Measurements from ENCODE around the gene SORCS2. TPM values are rescaled to one million over a fixed set of nuclear protein-coding genes. Genes with fewer than 3 reads are reported as not detected.

The SORCS2 gene
- total RNA-seq, 1 experiment from 2014 or later: 0.06 TPM

DNA sequence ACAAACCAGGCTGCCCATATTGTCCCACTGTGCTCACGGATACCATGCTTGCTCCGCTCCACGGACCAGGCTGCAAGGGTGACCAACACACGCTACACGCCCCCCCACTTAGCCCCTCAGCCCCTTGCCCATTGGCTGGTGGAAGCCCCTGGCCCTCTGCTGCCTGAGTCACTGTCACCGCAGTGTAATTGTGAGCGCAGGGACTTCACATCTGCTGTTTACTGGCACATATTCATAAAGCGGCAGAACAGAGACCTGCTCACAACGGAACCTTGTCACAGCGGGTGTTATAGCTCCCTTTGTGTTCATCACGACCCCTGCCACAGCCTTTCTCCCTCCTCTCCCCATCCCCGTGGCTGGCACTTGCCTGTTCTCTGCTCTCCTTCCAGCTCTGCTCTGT, 158.7 kb downstream of the SORCS2 start:
- DNase-seq (ENCODE audit: low spot score): no peak
- intact Hi-C loops (cut with micrococcal nuclease; ENCODE audit: unreplicated experiment): no loop called here
- TF ChIP-seq EZH2 (IDR thresholded peaks at IDR 0.05; ENCODE audit: borderline replicate concordance, low read depth, low read length, poor library complexity, severe bottlenecking) (no peak), CTCF (conservative IDR thresholded peaks at IDR 0.05; ENCODE audit: low read depth, low read length) (no peak)
- Histone ChIP-seq H3K4me1 (ENCODE audit: insufficient read depth, low read length, poor library complexity, severe bottlenecking) (no peaks in the 10 kb centered on the region), H3K9me3 (ENCODE audit: low read depth, low read length, poor library complexity, severe bottlenecking) (no peaks in the 10 kb centered on the region), H3K4me3 (ENCODE audit: low read depth, low read length, poor library complexity, severe bottlenecking) (no peak overlapping the region), H3K36me3 (ENCODE audit: insufficient read depth, low read length, poor library complexity, severe bottlenecking) (no peaks in the 10 kb centered on the region), H3K27me3 (replicated peaks; ENCODE audit: insufficient read depth, low read depth, low read length, poor library complexity) (no peaks in the 10 kb centered on the region), H3K27ac (ENCODE audit: low read depth, low read length, poor library complexity, severe bottlenecking) (no peak overlapping the region)
- POLR2A ChIA-PET (ENCODE audit: low non-redundant PET): no interaction called here
- no TSS peak for BruUV-seq (replicated peaks)
- CTCF ChIA-PET: no interaction called here

GRCh38 chr4:7352486-7352885, 160.1 kb downstream of the SORCS2 start:
- ChIA-PET CTCF (no interaction called here), POLR2A (ENCODE audit: low non-redundant PET) (no interaction called here)
- Histone ChIP-seq H3K4me3 (ENCODE audit: low read depth, low read length, poor library complexity, severe bottlenecking) (no peak overlapping the region), H3K4me1 (ENCODE audit: insufficient read depth, low read length, poor library complexity, severe bottlenecking) (no peaks in the 10 kb centered on the region), H3K9me3 (ENCODE audit: low read depth, low read length, poor library complexity, severe bottlenecking) (no peaks in the 10 kb centered on the region), H3K36me3 (ENCODE audit: insufficient read depth, low read length, poor library complexity, severe bottlenecking) (no peaks in the 10 kb centered on the region), H3K27me3 (replicated peaks; ENCODE audit: insufficient read depth, low read depth, low read length, poor library complexity) (no peaks in the 10 kb centered on the region), H3K27ac (ENCODE audit: low read depth, low read length, poor library complexity, severe bottlenecking) (no peak overlapping the region)
- intact Hi-C loops (cut with micrococcal nuclease; ENCODE audit: unreplicated experiment): no loop called here
- BruUV-seq (replicated peaks): no TSS peak
- TF ChIP-seq EZH2 (IDR thresholded peaks at IDR 0.05; ENCODE audit: borderline replicate concordance, low read depth, low read length, poor library complexity, severe bottlenecking) (no peak), CTCF (conservative IDR thresholded peaks at IDR 0.05; ENCODE audit: low read depth, low read length) (no peak)
- no peak for DNase-seq (ENCODE audit: low spot score)

GRCh38 chr4:7353046-7353790, 160.9 kb downstream of the SORCS2 start:
- CTCF ChIA-PET: no interaction called here

More at GRCh38 chr4:7353046-7353790, 160.9 kb downstream of the SORCS2 start:
- Histone ChIP-seq H3K9me3 (ENCODE audit: low read depth, low read length, poor library complexity, severe bottlenecking) (no peaks in the 10 kb centered on the region), H3K36me3 (ENCODE audit: insufficient read depth, low read length, poor library complexity, severe bottlenecking) (no peaks in the 10 kb centered on the region), H3K4me3 (ENCODE audit: low read depth, low read length, poor library complexity, severe bottlenecking) (no peak overlapping the region), H3K27ac (ENCODE audit: low read depth, low read length, poor library complexity, severe bottlenecking) (no peak overlapping the region), H3K4me1 (ENCODE audit: insufficient read depth, low read length, poor library complexity, severe bottlenecking) (no peaks in the 10 kb centered on the region), H3K27me3 (replicated peaks; ENCODE audit: insufficient read depth, low read depth, low read length, poor library complexity) (no peaks in the 10 kb centered on the region)
- BruUV-seq (replicated peaks): no TSS peak
- no peak for TF ChIP-seq EZH2 (IDR thresholded peaks at IDR 0.05; ENCODE audit: borderline replicate concordance, low read depth, low read length, poor library complexity, severe bottlenecking)
- no peak for TF ChIP-seq CTCF (conservative IDR thresholded peaks at IDR 0.05; ENCODE audit: low read depth, low read length)
- DNase-seq (ENCODE audit: low spot score): no peak
- intact Hi-C loops (cut with micrococcal nuclease; ENCODE audit: unreplicated experiment): no loop called here
- POLR2A ChIA-PET (ENCODE audit: low non-redundant PET): no interaction called here

All from A673 (cell line).